B cell (primary cell): Measurements from ENCODE around the gene MYH11. TPM values are rescaled to one million over a fixed set of nuclear protein-coding genes. Genes with fewer than 3 reads are reported as not detected.

Experiments used
- ATAC-seq: fragments of 200-7000 bp; cut with Tn5 transposase; one replicate; pipeline ENCODE4 v1.10.0; 2021; ENCODE audit warnings: low read depth, mild to moderate bottlenecking, moderate number of reproducible peaks, moderate library complexity
- CTCF ChIA-PET: fragments of 350-600 bp; sonication (Branson Sonifier 250); formaldehyde crosslinking; loops from one replicate; lab custom pipeline; 2021; ENCODE audit warnings: antibody characterized with exemption, inconsistent platforms; lab: Charles Lee
- POLR2A ChIA-PET: fragments of 350-600 bp; sonication (Branson Sonifier 250); formaldehyde crosslinking; loops from one replicate; lab custom pipeline; 2021; ENCODE audit warnings: antibody characterized with exemption; lab: Charles Lee
- DNase-seq: peaks from one replicate; pipeline ENCODE4 v3.0.0; 2013
- H2AFZ ChIP-seq: 2 replicates; pipeline ENCODE4 v1.6.1; 2012; ENCODE audit warnings: mild to moderate bottlenecking, low read depth, low read length; ENCODE audit not compliant: insufficient read depth, poor library complexity, severe bottlenecking
- H3K27ac ChIP-seq, 2 donors: 1 replicate in 1 of 2; 2 replicates in 1 of 2; pipeline ENCODE4 v1.5.1; 2012 to 2013; ENCODE audit warnings: low read length in 2 of 2, mild to moderate bottlenecking in 2 of 2, moderate library complexity in 1 of 2
- H3K27me3 ChIP-seq, 4 experiments: fragments of 200-600 bp in 1 of 4; sonication (generic) in 1 of 4; replicated peaks in 1 of 4; 1 replicate in 2 of 4; 2 replicates in 2 of 4; pipeline versions ENCODE4 v1.6.1 to v1.7.0; 2013 to 2016; ENCODE audit warnings: low read length in 3 of 4, mild to moderate bottlenecking in 2 of 4, mixed read lengths in 1 of 4, moderate library complexity in 1 of 4; ENCODE audit not compliant: insufficient read depth in 4 of 4, control insufficient read depth in 3 of 4; ENCODE audit errors: control extremely low read depth in 1 of 4
- H3K36me3 ChIP-seq, 2 experiments: replicated peaks in 1 of 2; 1 replicate in 1 of 2; 2 replicates in 1 of 2; pipeline versions ENCODE4 v1.6.1 to v1.7.1; 2013; ENCODE audit warnings: low read length in 1 of 2; ENCODE audit not compliant: insufficient read depth in 2 of 2, control insufficient read depth in 1 of 2; ENCODE audit errors: control extremely low read depth in 1 of 2, extremely low read depth in 1 of 2
- H3K4me1 ChIP-seq, 2 donors: fragments of 200-600 bp in 1 of 2; sonication (generic) in 1 of 2; 1 replicate in 1 of 2; 2 replicates in 1 of 2; pipeline versions ENCODE4 v1.5.1 to v1.6.1; 2013 to 2017; ENCODE audit warnings: low read length in 2 of 2; ENCODE audit not compliant: control insufficient read depth in 2 of 2, insufficient read depth in 2 of 2
- H3K4me2 ChIP-seq: replicated peaks from 2 replicates; pipeline ENCODE3; 2012; ENCODE audit warnings: mild to moderate bottlenecking, low read depth, low read length; ENCODE audit not compliant: poor library complexity, severe bottlenecking
- H3K4me3 ChIP-seq, 5 experiments: fragments of 200-600 bp in 1 of 5; sonication (generic) in 1 of 5; 1 replicate in 3 of 5; 2 replicates in 2 of 5; pipeline versions ENCODE4 v1.5.1 to v1.7.0; 2011 to 2016; ENCODE audit warnings: low read length in 4 of 5, mild to moderate bottlenecking in 4 of 5, low read depth in 2 of 5, control low read depth in 1 of 5, moderate library complexity in 1 of 5; ENCODE audit not compliant: insufficient read depth in 1 of 5; ENCODE audit errors: control extremely low read depth in 1 of 5, extremely low read depth in 1 of 5
- H3K79me2 ChIP-seq: fragments of 200-600 bp; sonication (generic); one replicate; pipeline ENCODE4 v1.6.0; 2016; ENCODE audit warnings: low read length; ENCODE audit not compliant: control insufficient read depth, insufficient read depth
- H3K9ac ChIP-seq: fragments of 200-600 bp; sonication (generic); 2 replicates; pipeline ENCODE4 v1.6.1; 2017; ENCODE audit warnings: mild to moderate bottlenecking, low read length, moderate library complexity
- H3K9me3 ChIP-seq, 3 donors: one replicate each; pipeline versions ENCODE4 v1.6.1 to v1.7.1; 2013; ENCODE audit warnings: low read length in 2 of 3; ENCODE audit not compliant: control insufficient read depth in 2 of 3, insufficient read depth in 1 of 3; ENCODE audit errors: control extremely low read depth in 1 of 3
- H4K20me1 ChIP-seq: 2 replicates; pipeline ENCODE4 v1.6.0; 2012; ENCODE audit warnings: mild to moderate bottlenecking, low read length; ENCODE audit not compliant: insufficient read depth, control insufficient read depth, poor library complexity, severe bottlenecking
- H3K27ac Mint-ChIP-seq: one replicate; pipeline ENCODE4 v1.8.0; 2021; ENCODE audit warnings: mixed read lengths
- H3K27me3 Mint-ChIP-seq: one replicate; pipeline ENCODE4 v1.8.0; 2021; ENCODE audit warnings: mixed read lengths
- H3K4me1 Mint-ChIP-seq: one replicate; pipeline ENCODE4 v1.8.0; 2021; ENCODE audit warnings: mixed read lengths
- H3K4me3 Mint-ChIP-seq: one replicate; pipeline ENCODE4 v1.8.0; 2021; ENCODE audit warnings: mixed read lengths
- H3K9me3 Mint-ChIP-seq: one replicate; pipeline ENCODE4 v1.8.0; 2022; ENCODE audit warnings: mixed read lengths; ENCODE audit not compliant: insufficient read depth
- EZH2 ChIP-seq: IDR thresholded peaks from 2 replicates; pipeline ENCODE4 v1.6.1; 2012; ENCODE audit warnings: borderline replicate concordance, low read depth, mild to moderate bottlenecking, moderate library complexity, low read length; ENCODE audit not compliant: insufficient read depth, poor library complexity, severe bottlenecking
- WGBS: methylation state at CpG from one replicate; pipeline ENCODE4 v1.1.5; 2013; ENCODE audit warnings: missing lambda C conversion rate; ENCODE audit not compliant: insufficient coverage; 5-methylcytosine and 5-hydroxymethylcytosine counted together
- intact Hi-C: fragments of 100-400 bp; cut with micrococcal nuclease; formaldehyde crosslinking; loops from one replicate; pipeline ENCODE4 v1.10.0; 2022
- polyA plus RNA-seq: library from polyadenylated mRNA; depleted of rRNA; stranded (reverse); fragments of >200 nt; gene quantifications from 2 replicates; pipeline ENCODE4 v1.2.3, GENCODE V29; 2012
- total RNA-seq, 2 donors: library from RNA; stranded (reverse); fragments of 120-200 nt in 1 of 2; gene quantifications; 1 replicate in 1 of 2; 2 replicates in 1 of 2; pipeline versions ENCODE4 v1.2.3 to v1.2.4, GENCODE V29; 2013 to 2022
- TF ChIP-seq, protein P1 (sequence below): fragments of 200-600 bp; IDR thresholded peaks from one replicate; pipeline ENCODE4 v1.8.0; 2022; ENCODE audit warnings: antibody characterized with exemption, mild to moderate bottlenecking

MYH11 gene
- total and polyA plus RNA-seq, 2 donors (not counting 1 experiment from before 2014, with no cell fraction given): 0.05 to 0.16 TPM

- ATAC-seq: no peak
- Histone ChIP-seq H3K9ac (no peak overlapping the region), H3K36me3 (peaks cover 0 to 7% of the 10 kb centered on the region in 2 experiments), H3K9me3 (peaks cover 0 to 3% (median 0%) of the 10 kb centered on the region in 3 donors), H3K79me2 (no peaks in the 10 kb centered on the region), H4K20me1 (no peaks in the 10 kb centered on the region), H3K4me2 (no peak overlapping the region), H3K4me1 (no peaks in the 10 kb centered on the region), H3K27ac (no peak overlapping the region), H3K27me3 (no peaks in the 10 kb centered on the region), H2AFZ (no peak overlapping the region), H3K4me3 (no peak overlapping the region)
- WGBS: 97% methylated on average over 17 of the region's 18 CpGs
- DNase-seq: no peak
- H3K9me3 Mint-ChIP-seq: no peaks in the 10 kb centered on the region
- no peaks in the 10 kb centered on the region for H3K27me3 Mint-ChIP-seq
- ChIA-PET CTCF (no interaction called here), POLR2A (no interaction called here)
- TF ChIP-seq, protein P1, sequence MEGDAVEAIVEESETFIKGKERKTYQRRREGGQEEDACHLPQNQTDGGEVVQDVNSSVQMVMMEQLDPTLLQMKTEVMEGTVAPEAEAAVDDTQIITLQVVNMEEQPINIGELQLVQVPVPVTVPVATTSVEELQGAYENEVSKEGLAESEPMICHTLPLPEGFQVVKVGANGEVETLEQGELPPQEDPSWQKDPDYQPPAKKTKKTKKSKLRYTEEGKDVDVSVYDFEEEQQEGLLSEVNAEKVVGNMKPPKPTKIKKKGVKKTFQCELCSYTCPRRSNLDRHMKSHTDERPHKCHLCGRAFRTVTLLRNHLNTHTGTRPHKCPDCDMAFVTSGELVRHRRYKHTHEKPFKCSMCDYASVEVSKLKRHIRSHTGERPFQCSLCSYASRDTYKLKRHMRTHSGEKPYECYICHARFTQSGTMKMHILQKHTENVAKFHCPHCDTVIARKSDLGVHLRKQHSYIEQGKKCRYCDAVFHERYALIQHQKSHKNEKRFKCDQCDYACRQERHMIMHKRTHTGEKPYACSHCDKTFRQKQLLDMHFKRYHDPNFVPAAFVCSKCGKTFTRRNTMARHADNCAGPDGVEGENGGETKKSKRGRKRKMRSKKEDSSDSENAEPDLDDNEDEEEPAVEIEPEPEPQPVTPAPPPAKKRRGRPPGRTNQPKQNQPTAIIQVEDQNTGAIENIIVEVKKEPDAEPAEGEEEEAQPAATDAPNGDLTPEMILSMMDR: no peak
- no peak for TF ChIP-seq EZH2
- no peak overlapping the region for H3K27ac Mint-ChIP-seq
- no peaks in the 10 kb centered on the region for H3K4me1 Mint-ChIP-seq
- intact Hi-C loops: no loop called here
- no peak overlapping the region for H3K4me3 Mint-ChIP-seq
Observed at GRCh38 chr16:15749985-15750384, 106.8 kb downstream of the MYH11 start.

DNA sequence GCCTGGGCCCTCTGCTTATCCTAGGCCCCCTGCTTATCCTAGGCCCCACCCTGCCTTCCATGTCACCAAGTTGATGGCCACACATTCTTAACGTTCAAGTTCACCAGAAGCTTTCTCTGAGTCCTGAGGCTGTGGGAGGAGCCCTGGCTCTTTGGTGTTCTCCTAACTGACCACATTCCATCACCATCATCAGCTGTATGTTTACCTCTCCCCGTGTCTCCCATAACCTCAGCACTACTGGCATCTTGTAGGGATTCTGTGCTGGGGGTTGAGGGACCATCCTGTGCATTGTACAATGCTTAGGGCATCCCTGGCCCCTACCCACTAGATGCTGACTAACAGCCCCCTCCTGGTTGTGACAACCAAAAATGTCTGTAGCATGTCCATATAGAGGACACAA, 107.5 kb downstream of the MYH11 start:
- Histone ChIP-seq H2AFZ (no peak overlapping the region), H3K4me3 (no peak overlapping the region), H3K27ac (no peak overlapping the region), H3K4me1 (no peaks in the 10 kb centered on the region), H3K9ac (no peak overlapping the region), H3K4me2 (no peak overlapping the region), H3K27me3 (no peaks in the 10 kb centered on the region), H4K20me1 (no peaks in the 10 kb centered on the region), H3K36me3 (peaks cover 0 to 7% of the 10 kb centered on the region in 2 experiments), H3K9me3 (no peaks in the 10 kb centered on the region), H3K79me2 (no peaks in the 10 kb centered on the region)
- Mint-ChIP-seq H3K27me3 (no peaks in the 10 kb centered on the region), H3K4me3 (no peak overlapping the region), H3K27ac (no peak overlapping the region), H3K9me3 (no peaks in the 10 kb centered on the region), H3K4me1 (no peaks in the 10 kb centered on the region)
- TF ChIP-seq, protein P1: no peak
- TF ChIP-seq EZH2: no peak
- 71% methylated on average over 1 of the region's 2 CpGs for WGBS
- ATAC-seq (no peak), DNase-seq (no peak)
- ChIA-PET CTCF (no interaction called here), POLR2A (no interaction called here)
- intact Hi-C loops: no loop called here
